Trophoblast cell (in vitro differentiated cells and primary cell): ENCODE results near the gene NDUFAF3. TPM values are rescaled to one million over a fixed set of nuclear protein-coding genes. Genes with fewer than 3 reads are reported as not detected.

Experiments used
- DNase-seq, 2 donors: peaks; one replicate each; pipeline ENCODE4 v3.0.0-alpha.2; 2016
- H2AFZ ChIP-seq: 2 replicates; pipeline ENCODE4 v1.6.1; 2013; ENCODE audit warnings: low read length, moderate library complexity, mild to moderate bottlenecking; ENCODE audit not compliant: insufficient read depth, poor library complexity
- H2AK5ac ChIP-seq: 2 replicates; pipeline ENCODE4 v1.6.1; 2013; ENCODE audit warnings: mild to moderate bottlenecking, low read length
- H2BK120ac ChIP-seq: 2 replicates; pipeline ENCODE4 v1.6.1; 2013; ENCODE audit warnings: low read length, mild to moderate bottlenecking, moderate library complexity; ENCODE audit not compliant: insufficient read depth, poor library complexity
- H2BK12ac ChIP-seq: 2 replicates; pipeline ENCODE4 v1.6.1; 2013; ENCODE audit warnings: mild to moderate bottlenecking, low read length, moderate library complexity
- H2BK5ac ChIP-seq: 2 replicates; pipeline ENCODE4 v1.6.1; 2013; ENCODE audit warnings: low read length, low read depth, moderate library complexity, mild to moderate bottlenecking; ENCODE audit not compliant: poor library complexity
- H3K14ac ChIP-seq: 2 replicates; pipeline ENCODE4 v1.6.1; 2013; ENCODE audit warnings: mild to moderate bottlenecking, low read length
- H3K18ac ChIP-seq: 2 replicates; pipeline ENCODE4 v1.6.1; 2013; ENCODE audit warnings: mild to moderate bottlenecking, low read length
- H3K23ac ChIP-seq: 2 replicates; pipeline ENCODE4 v1.6.1; 2013; ENCODE audit warnings: low read length
- H3K27ac ChIP-seq: 2 replicates; pipeline ENCODE4 v1.5.1; 2013; ENCODE audit warnings: low read depth, mild to moderate bottlenecking, inconsistent platforms, low read length, moderate library complexity
- H3K27me3 ChIP-seq: 2 replicates; pipeline ENCODE4 v1.6.1; 2013; ENCODE audit warnings: inconsistent platforms, mild to moderate bottlenecking, low read length, moderate library complexity; ENCODE audit not compliant: insufficient read depth
- H3K36me3 ChIP-seq, 2 experiments: 1 replicate in 1 of 2; 2 replicates in 1 of 2; pipeline ENCODE4 v1.6.1; 2013; ENCODE audit warnings: low read length in 2 of 2, mild to moderate bottlenecking in 2 of 2, moderate library complexity in 1 of 2; ENCODE audit not compliant: insufficient read depth in 2 of 2, control insufficient read depth in 1 of 2
- H3K4ac ChIP-seq: 2 replicates; pipeline ENCODE4 v1.6.1; 2013; ENCODE audit warnings: low read depth, mild to moderate bottlenecking, low read length, moderate library complexity
- H3K4me1 ChIP-seq, 2 experiments: 1 replicate in 1 of 2; 2 replicates in 1 of 2; pipeline ENCODE4 v1.6.1; 2013; ENCODE audit warnings: low read length in 2 of 2, mild to moderate bottlenecking in 2 of 2, moderate library complexity in 1 of 2; ENCODE audit not compliant: insufficient read depth in 2 of 2, control insufficient read depth in 1 of 2
- H3K4me2 ChIP-seq: 2 replicates; pipeline ENCODE4 v1.6.1; 2013; ENCODE audit warnings: inconsistent platforms, mild to moderate bottlenecking, low read length, moderate library complexity
- H3K4me3 ChIP-seq: 2 replicates; pipeline ENCODE4 v1.5.1; 2013; ENCODE audit warnings: mild to moderate bottlenecking, low read depth, low read length, inconsistent platforms
- H3K79me1 ChIP-seq: one replicate; pipeline ENCODE4 v1.6.1; 2013; ENCODE audit warnings: low read length
- H3K79me2 ChIP-seq: 2 replicates; pipeline ENCODE4 v1.6.1; 2013; ENCODE audit warnings: low read length, mild to moderate bottlenecking; ENCODE audit not compliant: control insufficient read depth, insufficient read depth, poor library complexity
- H3K9ac ChIP-seq: 2 replicates; pipeline ENCODE4 v1.6.1; 2013; ENCODE audit warnings: mild to moderate bottlenecking, low read length
- H3K9me3 ChIP-seq: 2 replicates; pipeline ENCODE4 v1.6.1; 2013; ENCODE audit warnings: low read depth, mild to moderate bottlenecking, control low read depth, inconsistent platforms, low read length; ENCODE audit not compliant: insufficient read depth
- H4K12ac ChIP-seq: 2 replicates; pipeline ENCODE4 v1.6.1; 2013; ENCODE audit warnings: low read depth, mild to moderate bottlenecking, low read length, moderate library complexity
- H4K8ac ChIP-seq: 2 replicates; pipeline ENCODE4 v1.6.1; 2013; ENCODE audit warnings: low read depth, mild to moderate bottlenecking, low read length, moderate library complexity
- H4K91ac ChIP-seq: one replicate; pipeline ENCODE4 v1.6.1; 2013; ENCODE audit warnings: low read depth, mild to moderate bottlenecking, low read length, moderate library complexity
- WGBS: extraction: QIAGEN DNeasy Blood & Tissue Kit; methylation state at CpG from one replicate; pipeline ENCODE4 v1.1.7; 2013; ENCODE audit warnings: missing lambda C conversion rate; ENCODE audit not compliant: insufficient read length, insufficient coverage; ENCODE audit errors: extremely low coverage; 5-methylcytosine and 5-hydroxymethylcytosine counted together
- polyA plus RNA-seq: library from polyadenylated mRNA; stranded (reverse); fragments of 200-250 nt; gene quantifications from 2 replicates; pipeline ENCODE4 v1.2.3, GENCODE V29; 2013

Gene NDUFAF3, protein sequence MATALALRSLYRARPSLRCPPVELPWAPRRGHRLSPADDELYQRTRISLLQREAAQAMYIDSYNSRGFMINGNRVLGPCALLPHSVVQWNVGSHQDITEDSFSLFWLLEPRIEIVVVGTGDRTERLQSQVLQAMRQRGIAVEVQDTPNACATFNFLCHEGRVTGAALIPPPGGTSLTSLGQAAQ
- polyA plus RNA-seq, result 59.8 and 65.4 TPM in 2 replicates

DNA sequence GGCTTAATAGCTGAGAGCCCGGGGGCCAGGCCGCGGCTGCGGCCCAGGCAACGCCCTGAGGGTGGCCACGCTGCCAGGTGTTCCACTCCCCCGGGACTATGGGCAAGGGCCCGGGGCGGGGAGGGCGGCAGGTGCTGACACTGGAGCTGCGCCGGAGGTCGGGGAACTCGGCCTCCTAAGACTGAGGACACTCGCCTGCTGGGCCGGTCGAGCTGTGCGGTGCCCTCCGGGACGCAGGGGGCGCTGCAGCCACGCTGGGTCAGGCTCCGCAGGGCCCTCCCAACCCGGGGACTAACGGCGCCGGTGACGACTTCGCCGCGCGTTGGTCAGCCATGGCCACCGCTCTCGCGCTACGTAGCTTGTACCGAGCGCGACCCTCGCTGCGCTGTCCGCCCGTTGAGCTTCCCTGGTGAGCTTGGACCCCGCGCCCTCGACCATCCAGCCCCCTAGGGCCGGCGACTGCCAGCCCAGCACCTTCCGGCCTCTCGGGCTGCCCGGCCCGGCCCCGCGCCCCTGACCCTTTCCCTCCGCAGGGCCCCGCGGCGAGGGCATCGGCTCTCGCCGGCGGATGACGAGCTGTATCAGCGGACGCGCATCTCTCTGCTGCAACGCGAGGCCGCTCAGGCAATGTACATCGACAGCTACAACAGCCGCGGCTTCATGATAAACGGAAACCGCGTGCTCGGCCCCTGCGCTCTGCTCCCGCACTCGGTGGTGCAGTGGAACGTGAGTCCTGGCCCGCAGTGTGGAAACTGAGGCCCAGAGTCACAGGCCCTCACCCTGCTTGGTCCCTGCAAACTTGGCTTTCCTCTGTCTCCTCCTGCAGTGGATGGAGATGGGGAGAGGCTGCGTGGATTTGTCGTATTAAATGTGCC lies at the start of gene NDUFAF3:
TSS of gene NDUFAF3 (plus strand) at position 309 of the 875 bp plus-strand sequence. CDS start at position 333, 24 bp downstream.
- Histone ChIP-seq H3K9ac (peak within 1 kb of the TSS; percentile 95), H3K4me3 (peak within 1 kb of the TSS; percentile 89), H3K27me3 (no peaks in the 10 kb centered on the region), H2BK120ac (peak within 1 kb of the TSS; percentile 81), H2AK5ac (peak within 1 kb of the TSS; percentile 78), H3K14ac (peak within 1 kb of the TSS; percentile 92), H3K79me2 (peaks cover 21% of the 10 kb centered on the region), H2BK12ac (peak within 1 kb of the TSS; percentile 12), H3K4me2 (peak within 1 kb of the TSS; percentile 96), H4K8ac (peak within 1 kb of the TSS; percentile 97), H2AFZ (peak within 1 kb of the TSS; percentile 80), H3K4me1 (peaks cover 14 to 23% of the 10 kb centered on the region in 2 experiments), H3K36me3 (peaks cover 33 to 42% of the 10 kb centered on the region in 2 experiments), H3K79me1 (peaks cover 27% of the 10 kb centered on the region), H4K12ac (peak within 1 kb of the TSS; percentile 88), H3K27ac (peak within 1 kb of the TSS; percentile 99), H3K4ac (peak within 1 kb of the TSS; percentile 84), H2BK5ac (peak within 1 kb of the TSS; percentile 95), H3K23ac (no peak within 1 kb of the TSS), H4K91ac (peak within 1 kb of the TSS; percentile 94), H3K9me3 (peaks cover 4% of the 10 kb centered on the region), H3K18ac (peak within 1 kb of the TSS; percentile 97)
- peak; percentile 98 to 99 for DNase-seq
- WGBS, result no CpG with 5 or more reads among the region's 83 CpGs

DNA sequence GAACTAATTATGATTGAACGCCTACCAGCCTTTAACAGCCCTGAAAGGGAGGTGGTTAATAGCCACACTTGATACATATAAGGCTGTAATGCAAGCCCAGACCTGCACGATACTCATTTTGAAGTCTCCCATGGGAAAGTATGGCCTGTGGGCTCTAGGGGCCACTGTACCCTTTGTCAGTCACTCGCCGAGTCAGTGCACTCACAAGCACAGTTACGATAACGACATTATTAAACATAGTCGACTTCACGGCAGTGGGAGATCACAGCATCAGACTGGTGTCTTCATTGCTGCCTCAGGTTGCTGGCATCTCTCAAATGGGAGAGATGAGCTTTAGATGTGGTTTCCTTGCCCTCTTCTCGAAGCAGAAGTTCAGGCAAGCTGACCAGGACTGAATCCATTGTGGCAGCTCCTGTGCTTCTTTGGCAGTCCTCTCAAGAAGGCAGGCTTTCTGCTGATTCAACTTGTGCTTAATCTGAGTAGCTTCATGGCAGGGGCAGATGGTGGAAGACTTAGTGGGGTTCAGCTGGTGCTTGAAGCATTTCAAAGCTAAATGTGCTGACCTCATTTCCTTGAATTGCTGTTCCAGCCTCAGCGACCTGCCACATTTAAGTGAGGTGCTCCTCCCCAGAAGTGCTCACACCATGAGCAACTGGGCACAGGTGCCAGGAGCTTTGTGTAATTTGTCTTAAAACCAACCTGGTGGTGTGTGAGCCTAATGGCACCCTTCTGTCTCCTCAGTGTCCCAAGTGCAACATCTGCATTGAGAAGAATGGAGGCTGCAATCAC lies 47.7 kb upstream of the NDUFAF3 start:
- DNase-seq, result no peak
- Histone ChIP-seq H3K27me3 (no peaks in the 10 kb centered on the region), H2BK12ac (no peak overlapping the region), H3K79me1 (no peaks in the 10 kb centered on the region), H3K9me3 (no peaks in the 10 kb centered on the region), H3K4me1 (peaks cover 0 to 2% of the 10 kb centered on the region in 2 experiments), H3K4me3 (no peak overlapping the region), H2BK120ac (no peak overlapping the region), H4K8ac (no peak overlapping the region), H4K12ac (no peak overlapping the region), H2AFZ (no peak overlapping the region), H2BK5ac (no peak overlapping the region), H3K36me3 (peaks cover 48 to 65% of the 10 kb centered on the region in 2 experiments), H3K9ac (no peak overlapping the region), H3K79me2 (no peaks in the 10 kb centered on the region), H2AK5ac (no peak overlapping the region), H3K18ac (no peak overlapping the region), H3K23ac (no peak overlapping the region), H4K91ac (no peak overlapping the region), H3K4me2 (no peak overlapping the region), H3K14ac (no peak overlapping the region), H3K27ac (no peak overlapping the region), H3K4ac (no peak overlapping the region)
- no CpG with 5 or more reads among the region's 10 CpGs for WGBS

GRCh38 chr3:48979451-48979850 lies 42.5 kb upstream of the NDUFAF3 start:
- Histone ChIP-seq H3K14ac (no peak overlapping the region), H3K27me3 (no peaks in the 10 kb centered on the region), H2BK5ac (no peak overlapping the region), H3K79me2 (no peaks in the 10 kb centered on the region), H3K4ac (no peak overlapping the region), H3K4me3 (no peak overlapping the region), H3K36me3 (peaks cover 53 to 66% of the 10 kb centered on the region in 2 experiments), H2BK120ac (no peak overlapping the region), H3K4me2 (no peak overlapping the region), H3K9me3 (no peaks in the 10 kb centered on the region), H4K12ac (no peak overlapping the region), H2AK5ac (no peak overlapping the region), H3K23ac (no peak overlapping the region), H4K91ac (no peak overlapping the region), H4K8ac (no peak overlapping the region), H3K18ac (no peak overlapping the region), H3K79me1 (no peaks in the 10 kb centered on the region), H2BK12ac (no peak overlapping the region), H3K9ac (no peak overlapping the region), H3K4me1 (peaks cover 0 to 2% of the 10 kb centered on the region in 2 experiments), H2AFZ (no peak overlapping the region), H3K27ac (no peak overlapping the region)
- no peak for DNase-seq
- no CpG with 5 or more reads among the region's 3 CpGs for WGBS

DNA sequence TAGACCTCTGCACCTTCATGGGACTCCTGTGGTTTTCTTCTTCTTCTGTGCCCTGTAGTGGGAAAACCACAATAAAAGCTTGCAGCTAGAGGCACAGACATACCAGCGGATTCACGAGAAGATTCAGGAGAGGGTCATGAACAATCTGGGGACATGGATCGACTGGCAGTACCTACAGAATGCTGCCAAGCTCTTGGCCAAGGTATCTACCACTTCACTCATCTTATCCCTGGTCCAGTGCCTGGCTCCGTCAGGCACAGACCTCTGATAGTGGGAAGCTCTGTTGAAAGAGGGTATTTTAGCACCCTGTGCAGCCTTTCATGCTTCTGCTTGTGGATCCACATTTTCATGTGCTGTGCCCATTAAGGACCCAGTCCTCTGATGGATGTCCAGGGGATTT lies 41.6 kb upstream of the NDUFAF3 start:
- H2AK5ac ChIP-seq, result no peak overlapping the region
- no peak overlapping the region for H2BK5ac ChIP-seq
- H4K8ac ChIP-seq, result no peak overlapping the region
- WGBS, result no CpG with 5 or more reads among the region's 4 CpGs
- no peaks in the 10 kb centered on the region for H3K79me2 ChIP-seq
- H3K18ac ChIP-seq, result no peak overlapping the region
- no peak overlapping the region for H3K9ac ChIP-seq
- H3K79me1 ChIP-seq, result no peaks in the 10 kb centered on the region
- H3K9me3 ChIP-seq, result no peaks in the 10 kb centered on the region
- H2BK120ac ChIP-seq, result no peak overlapping the region
- no peak overlapping the region for H3K27ac ChIP-seq
- no peak overlapping the region for H3K4ac ChIP-seq
- H3K23ac ChIP-seq, result no peak overlapping the region
- H4K91ac ChIP-seq, result no peak overlapping the region
- H4K12ac ChIP-seq, result no peak overlapping the region
- H2BK12ac ChIP-seq, result no peak overlapping the region
- no peak overlapping the region for H3K14ac ChIP-seq
- peaks cover 52 to 68% of the 10 kb centered on the region in 2 experiments for H3K36me3 ChIP-seq
- H3K4me3 ChIP-seq, result no peak overlapping the region
- DNase-seq, result no peak
- H2AFZ ChIP-seq, result no peak overlapping the region
- peaks cover 0 to 2% of the 10 kb centered on the region in 2 experiments for H3K4me1 ChIP-seq
- no peak overlapping the region for H3K4me2 ChIP-seq
- H3K27me3 ChIP-seq, result no peaks in the 10 kb centered on the region
